Thymus (tissue), 11 donors: ENCODE measurements around the gene GPAT3. TPM values are rescaled to one million over a fixed set of nuclear protein-coding genes. Genes with fewer than 3 reads are reported as not detected.
"Not testable (repeated sequence)": the region's sequence is repeated elsewhere in the genome, so short reads cannot be mapped to it uniquely, and the experiment has no call there.

Experiments used
- DNase-seq, 9 donors: peaks; one replicate each; pipeline ENCODE4 v3.0.0-alpha.2; 2013; ENCODE audit warnings: low spot score in 9 of 9, low read depth in 6 of 9, missing footprints in 1 of 9
- H3K27ac ChIP-seq, 2 donors: one replicate each; pipeline ENCODE4 v1.5.1; 2013; ENCODE audit warnings: control low read depth in 1 of 2, low read depth in 1 of 2, low read length in 1 of 2, mild to moderate bottlenecking in 1 of 2, moderate library complexity in 1 of 2
- H3K27me3 ChIP-seq, 2 donors: one replicate each; pipeline ENCODE4 v1.5.1; 2013; ENCODE audit warnings: low read length in 1 of 2; ENCODE audit not compliant: control insufficient read depth in 2 of 2, insufficient read depth in 1 of 2
- H3K36me3 ChIP-seq, 2 donors: one replicate each; pipeline ENCODE4 v1.5.1; 2013; ENCODE audit warnings: low read length in 1 of 2, mild to moderate bottlenecking in 1 of 2, moderate library complexity in 1 of 2; ENCODE audit not compliant: control insufficient read depth in 2 of 2, insufficient read depth in 2 of 2
- H3K4me1 ChIP-seq, 2 donors: one replicate each; pipeline ENCODE4 v1.5.1; 2013; ENCODE audit warnings: low read length in 2 of 2; ENCODE audit not compliant: control insufficient read depth in 2 of 2, insufficient read depth in 2 of 2
- H3K4me3 ChIP-seq, 2 donors: one replicate each; pipeline ENCODE4 v1.5.1; 2013; ENCODE audit warnings: low read length in 2 of 2, control low read depth in 1 of 2, mild to moderate bottlenecking in 1 of 2
- H3K9me3 ChIP-seq, 2 donors: one replicate each; pipeline ENCODE4 v1.5.1; 2013; ENCODE audit warnings: low read length in 1 of 2, mild to moderate bottlenecking in 1 of 2; ENCODE audit not compliant: control insufficient read depth in 2 of 2, insufficient read depth in 1 of 2
- WGBS: extraction: QIAGEN DNeasy Blood & Tissue Kit; methylation state at CpG from one replicate; pipeline ENCODE4 v1.1.7; 2013; 5-methylcytosine and 5-hydroxymethylcytosine counted together
- polyA plus RNA-seq: library from polyadenylated mRNA; stranded (reverse); fragments of 200-250 nt; gene quantifications from one replicate; pipeline ENCODE4 v1.2.3, GENCODE V29; 2013
- total RNA-seq: library from RNA; stranded (reverse); fragments of 120-200 nt; gene quantifications from one replicate; pipeline ENCODE4 v1.2.4, GENCODE V29; 2013
- donor health status: healthy.

The GPAT3 gene
- total and polyA plus RNA-seq, 2 donors: 1.8 to 2.6 TPM

- Histone ChIP-seq H3K27ac (no peak overlapping the region), H3K4me3 (no peak overlapping the region), H3K4me1 (no peaks in the 10 kb centered on the region), H3K36me3 (no peaks in the 10 kb centered on the region), H3K9me3 (no peaks in the 10 kb centered on the region), H3K27me3 (no peaks in the 10 kb centered on the region)
- DNase-seq: no peak
- WGBS: 93% methylated on average over 2 of the region's 2 CpGs
Measured at GRCh38 chr4:83561381-83561780, 25.5 kb downstream of the GPAT3 start.

GRCh38 chr4:83563998-83564397 is 28.1 kb downstream of the GPAT3 start:
- Histone ChIP-seq H3K4me3 (no peak overlapping the region), H3K27ac (no peak overlapping the region), H3K36me3 (no peaks in the 10 kb centered on the region), H3K27me3 (no peaks in the 10 kb centered on the region), H3K9me3 (no peaks in the 10 kb centered on the region), H3K4me1 (no peaks in the 10 kb centered on the region)
- no peak for DNase-seq
- WGBS: 55% methylated on average over 1 of the region's 1 CpG

GRCh38 chr4:83568062-83568461 is 32.2 kb downstream of the GPAT3 start:
- Histone ChIP-seq H3K4me1 (no peaks in the 10 kb centered on the region), H3K9me3 (no peaks in the 10 kb centered on the region), H3K36me3 (no peaks in the 10 kb centered on the region), H3K4me3 (no peak overlapping the region), H3K27me3 (no peaks in the 10 kb centered on the region), H3K27ac (no peak overlapping the region)
- WGBS: 97% methylated on average over 3 of the region's 3 CpGs
- no peak for DNase-seq

GRCh38 chr4:83569429-83569828 is 33.5 kb downstream of the GPAT3 start:
- no peak for DNase-seq
- Histone ChIP-seq H3K9me3 (no peaks in the 10 kb centered on the region), H3K36me3 (no peaks in the 10 kb centered on the region), H3K27ac (no peak overlapping the region), H3K27me3 (no peaks in the 10 kb centered on the region), H3K4me1 (no peaks in the 10 kb centered on the region), H3K4me3 (no peak overlapping the region)
- 93% methylated on average over 4 of the region's 4 CpGs for WGBS

- Histone ChIP-seq H3K9me3 (no peaks in the 10 kb centered on the region), H3K36me3 (no peaks in the 10 kb centered on the region), H3K4me3 (no peak overlapping the region), H3K27ac (no peak overlapping the region), H3K4me1 (no peaks in the 10 kb centered on the region), H3K27me3 (no peaks in the 10 kb centered on the region)
- DNase-seq: no peak
- 86% methylated on average over 5 of the region's 5 CpGs for WGBS
Measured at GRCh38 chr4:83569987-83570386, 34.1 kb downstream of the GPAT3 start.

- no peaks in the 10 kb centered on the region for H3K36me3 ChIP-seq
- H3K27me3 ChIP-seq: no peaks in the 10 kb centered on the region
- no peak overlapping the region for H3K4me3 ChIP-seq
- H3K9me3 ChIP-seq: no peaks in the 10 kb centered on the region
- 97% methylated on average over 3 of the region's 3 CpGs for WGBS
- no peaks in the 10 kb centered on the region for H3K4me1 ChIP-seq
- no peak for DNase-seq
- no peak overlapping the region for H3K27ac ChIP-seq
Measured at GRCh38 chr4:83572848-83573247, 36.9 kb downstream of the GPAT3 start.

GRCh38 chr4:83574247-83574646 is 38.3 kb downstream of the GPAT3 start:
- DNase-seq: no peak
- Histone ChIP-seq H3K27ac (no peak overlapping the region), H3K36me3 (no peaks in the 10 kb centered on the region), H3K27me3 (no peaks in the 10 kb centered on the region), H3K4me3 (no peak overlapping the region), H3K9me3 (no peaks in the 10 kb centered on the region), H3K4me1 (no peaks in the 10 kb centered on the region)
- WGBS: 71% methylated on average over 3 of the region's 3 CpGs

- H3K9me3 ChIP-seq, H3K27ac ChIP-seq, H3K4me1 ChIP-seq, DNase-seq, H3K4me3 ChIP-seq, H3K27me3 ChIP-seq, H3K36me3 ChIP-seq: not testable (repeated sequence)
- 98% methylated on average over 3 of the region's 3 CpGs for WGBS
Measured at GRCh38 chr4:83576237-83576636, 40.3 kb downstream of the GPAT3 start.

GRCh38 chr4:83581411-83582288 is 45.7 kb downstream of the GPAT3 start:
- no peak overlapping the region for H3K4me3 ChIP-seq
- no peak overlapping the region for H3K27ac ChIP-seq
- H3K4me1 ChIP-seq: no peaks in the 10 kb centered on the region
- 96% methylated on average over 10 of the region's 10 CpGs for WGBS
- no peaks in the 10 kb centered on the region for H3K36me3 ChIP-seq
- no peaks in the 10 kb centered on the region for H3K27me3 ChIP-seq
- no peak for DNase-seq
- no peaks in the 10 kb centered on the region for H3K9me3 ChIP-seq
